T47D (cell line): ENCODE results near the gene ACTN2.

ENCODE experiments used
- DNase-seq, 2 experiments: peaks; one replicate each; pipeline versions ENCODE4 v3.0.0 to v3.0.0-alpha.2; 2011 to 2012; ENCODE audit warnings: low read depth in 1 of 2, low spot score in 1 of 2
- JUND ChIP-seq: IDR thresholded peaks from 2 replicates; pipeline ENCODE4 v1.6.1; 2012; ENCODE audit warnings: low read depth
- in situ Hi-C: cut with HindIII; loops from 2 replicates; pipeline ENCODE4 v1.10.0; 2016; ENCODE audit warnings: low sequenced_read_pairs, low pct_unique_long_range_greater_than_20kb

The ACTN2 gene

DNA sequence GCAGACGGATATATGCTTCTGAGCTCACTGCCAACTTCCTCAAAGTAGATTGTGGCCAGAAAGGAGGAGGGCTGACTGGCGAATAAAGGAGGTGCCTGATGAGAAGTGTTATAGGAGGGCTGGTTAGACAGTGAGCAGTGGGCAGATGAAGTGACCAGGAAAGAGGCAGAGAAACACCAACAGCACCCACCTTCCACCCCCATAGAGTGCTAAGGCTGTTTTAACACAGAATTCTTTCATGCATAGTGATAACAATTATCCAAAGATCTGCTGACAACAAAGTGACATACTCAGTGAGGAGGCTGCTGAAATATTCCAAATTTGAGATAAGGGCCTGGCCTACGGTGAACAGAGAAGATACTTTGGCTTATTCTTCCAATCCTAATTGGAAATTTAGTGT lies 87.6 kb downstream of the ACTN2 start:
- in situ Hi-C loops = no loop called here
- DNase-seq = no peak
- no peak for TF ChIP-seq JUND

DNA sequence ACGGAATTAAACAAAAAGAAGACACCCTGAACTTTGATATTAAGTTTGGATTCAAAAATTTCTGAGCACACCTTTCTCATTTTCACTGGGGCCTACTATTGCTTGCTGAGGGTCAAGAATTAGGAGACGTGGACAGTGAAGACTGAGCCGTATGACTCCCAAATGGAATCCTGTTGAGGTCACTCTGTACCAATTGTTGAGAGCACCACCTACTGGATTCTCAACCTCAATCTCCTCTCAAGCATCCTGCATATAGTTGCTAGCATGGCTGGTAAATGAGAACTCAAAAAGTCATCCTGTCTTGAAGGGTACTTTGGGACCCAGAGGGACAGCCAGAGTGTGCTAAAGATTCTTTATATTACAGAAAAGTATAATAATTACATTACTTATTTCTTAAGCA lies 88.6 kb downstream of the ACTN2 start:
- TF ChIP-seq JUND = no peak
- peak; percentile 18 to 53 for DNase-seq
- in situ Hi-C loops = no loop called here

DNA sequence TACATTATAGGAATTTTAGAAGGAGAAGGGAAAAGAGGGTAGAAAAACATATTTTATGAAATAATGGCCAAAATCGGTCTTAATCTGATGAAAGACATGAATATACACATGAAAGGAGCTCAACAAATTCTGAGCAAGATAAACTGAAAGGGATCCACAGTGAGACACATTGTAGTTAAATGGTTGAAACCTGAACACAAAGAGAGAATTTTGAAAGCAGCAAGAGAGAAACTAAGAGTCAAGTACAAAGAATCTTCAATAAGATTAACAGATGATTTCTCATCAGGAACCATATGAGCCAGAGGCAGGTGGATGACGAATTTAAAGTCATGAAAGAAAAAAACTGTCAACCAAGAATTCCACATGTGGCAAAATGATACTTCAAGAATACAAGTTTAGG lies 93.0 kb downstream of the ACTN2 start:
- in situ Hi-C loops = no loop called here
- TF ChIP-seq JUND = no peak
- DNase-seq = no peak

DNA sequence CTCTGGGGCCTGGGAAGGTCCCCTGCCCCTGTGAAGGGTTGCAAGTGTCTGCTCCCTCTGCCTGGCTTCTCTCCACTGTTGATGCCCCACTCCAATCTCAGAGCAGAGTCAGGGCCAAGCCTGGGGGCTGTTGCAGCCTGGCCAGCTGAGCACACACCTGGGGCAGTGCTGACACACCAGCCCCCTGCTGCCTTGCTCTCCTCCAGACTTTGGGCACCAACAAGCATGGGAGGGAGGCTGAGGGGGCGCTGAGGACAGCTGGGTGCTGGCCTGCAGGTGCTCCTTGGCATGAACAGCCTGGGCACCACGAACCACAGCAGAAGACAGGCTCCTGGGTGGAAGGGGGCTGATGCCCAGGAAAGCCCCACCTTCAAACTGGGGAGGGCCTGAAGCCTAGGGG lies 99.2 kb downstream of the ACTN2 start:
- no peak for TF ChIP-seq JUND
- DNase-seq = no peak
- in situ Hi-C loops = no loop called here

DNA sequence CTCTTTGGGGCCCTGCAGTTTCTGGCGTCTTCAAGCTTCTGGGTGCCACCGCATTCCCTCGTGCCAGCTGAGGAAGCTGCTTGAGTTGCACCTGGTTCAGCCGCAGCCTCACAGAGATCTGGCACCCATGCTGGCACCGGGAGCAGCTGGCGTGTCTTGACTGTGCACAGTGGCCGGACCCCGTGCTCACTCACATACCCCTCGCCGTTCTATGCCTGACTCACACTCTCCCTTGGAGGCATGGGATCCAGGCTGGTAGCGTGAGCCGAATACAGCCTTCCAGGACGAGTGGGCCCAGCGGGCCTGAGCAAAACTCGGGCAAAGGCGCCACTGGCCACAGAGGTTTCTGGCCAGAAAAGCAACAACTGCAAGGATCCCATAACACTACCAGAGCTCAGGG lies 100.2 kb downstream of the ACTN2 start:
- TF ChIP-seq JUND = no peak
- in situ Hi-C loops = no loop called here

DNA sequence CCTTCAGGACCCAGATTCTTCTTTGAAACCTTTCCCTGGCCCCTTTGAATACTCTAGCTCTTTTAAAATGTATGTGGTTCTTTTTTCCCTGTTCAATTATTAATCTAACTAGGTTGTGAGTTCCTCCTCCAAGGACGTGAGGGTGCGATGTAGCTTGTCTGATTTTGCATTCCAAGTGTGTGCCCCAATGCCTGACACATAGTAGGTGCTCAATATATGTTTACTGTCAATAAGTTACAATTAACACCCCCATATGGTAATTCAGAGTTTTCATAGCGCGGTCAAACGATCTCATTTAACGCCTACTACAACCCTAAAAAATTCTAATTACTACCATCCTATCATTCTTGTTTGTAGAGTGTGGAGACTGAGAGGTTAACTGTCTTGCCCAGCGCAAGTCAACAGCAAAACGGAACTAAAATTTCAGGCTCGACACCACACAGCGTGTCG lies 108.3 kb downstream of the ACTN2 start:
- in situ Hi-C loops = no loop called here
- TF ChIP-seq JUND = no peak
- DNase-seq = no peak

More for the DNA sequence above, 100.2 kb downstream of the ACTN2 start:
- DNase-seq = no peak

DNA sequence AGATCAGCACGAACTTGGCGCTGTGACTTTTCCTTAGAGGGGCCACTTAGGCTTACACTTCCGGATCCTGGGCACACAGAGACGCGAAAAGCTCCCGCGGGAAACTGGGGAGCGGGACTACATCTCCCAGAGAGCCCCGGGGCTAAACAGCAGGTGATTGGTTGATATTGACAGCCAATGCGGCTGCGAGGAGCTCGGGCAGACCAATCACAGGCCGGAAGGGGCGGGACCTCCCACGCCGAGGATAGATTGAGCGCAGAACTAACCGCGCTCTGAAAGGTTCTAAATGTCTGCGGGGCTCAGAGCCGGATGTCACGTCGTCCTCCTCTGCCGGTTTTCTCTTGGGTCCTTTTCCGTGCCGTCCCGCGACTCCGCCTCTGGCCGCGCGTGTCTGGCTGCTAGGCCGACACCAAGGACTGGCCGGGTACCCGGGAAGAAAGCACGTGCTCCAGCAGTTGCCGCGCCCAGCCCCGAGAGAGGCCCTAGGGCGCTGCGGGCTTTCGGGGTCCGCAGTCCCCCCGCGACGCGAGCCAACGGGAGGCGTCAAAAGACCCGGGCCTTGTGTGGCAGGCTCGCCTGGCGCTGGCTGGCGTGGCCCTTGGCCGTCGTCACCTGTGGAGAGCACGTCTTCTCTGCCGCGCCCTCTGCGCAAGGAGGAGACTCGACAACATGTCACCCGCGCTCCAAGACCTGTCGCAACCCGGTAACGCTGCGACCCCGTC lies 108.9 kb downstream of the ACTN2 start, which contains the start of gene MTR:
Gene MTR (plus strand): TSS at position 258 of the 722 bp plus-strand sequence. CDS start 412 bp downstream, at position 670.
- in situ Hi-C loops = no loop called here
- no peak for TF ChIP-seq JUND
- DNase-seq = peak; percentile 97 to 100

DNA sequence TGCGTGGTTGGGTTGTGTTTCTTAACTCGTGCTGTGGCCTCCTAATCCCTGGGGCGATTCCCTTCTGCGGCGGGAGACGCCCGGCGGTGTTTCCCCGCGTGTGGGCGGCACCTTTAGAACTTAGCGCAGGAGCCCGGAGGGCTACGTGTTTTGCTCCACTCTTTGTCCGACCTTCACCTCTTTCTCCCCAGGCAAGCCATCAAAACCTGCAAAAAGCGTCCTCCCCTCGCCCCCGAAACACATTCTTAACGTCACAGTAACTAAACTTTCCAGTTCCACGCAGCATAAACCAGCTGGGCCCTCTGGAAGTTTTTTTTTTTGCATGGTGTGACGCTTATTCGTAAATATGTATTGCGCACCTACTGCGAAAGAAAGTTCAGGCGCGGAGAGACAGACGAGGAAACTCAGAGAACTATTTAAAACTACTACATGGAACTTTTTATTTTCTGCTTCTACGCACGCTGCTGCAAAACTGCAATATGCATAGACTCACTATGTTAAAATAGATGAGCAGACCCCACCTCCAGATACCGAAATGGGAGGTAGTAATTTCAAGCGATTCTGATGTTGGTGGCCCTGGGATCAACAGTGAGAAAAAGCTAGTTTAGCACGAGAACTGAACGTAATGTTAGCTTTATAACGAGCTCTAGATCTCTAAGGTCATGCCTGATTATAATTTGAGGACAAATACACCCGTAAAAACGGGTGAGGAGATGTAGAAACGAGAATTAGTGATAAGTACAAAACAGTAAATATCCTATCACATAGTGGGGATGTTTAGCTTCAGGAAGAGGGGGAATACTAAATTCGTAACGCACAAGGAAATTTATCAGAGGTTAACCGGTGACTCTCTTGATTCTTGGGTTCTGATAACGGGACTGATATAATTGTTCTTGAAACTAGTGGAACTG lies 109.7 kb downstream of the ACTN2 start:
- in situ Hi-C loops = no loop called here
- peak in 1 of 2 experiments; percentile 60 for DNase-seq

DNA sequence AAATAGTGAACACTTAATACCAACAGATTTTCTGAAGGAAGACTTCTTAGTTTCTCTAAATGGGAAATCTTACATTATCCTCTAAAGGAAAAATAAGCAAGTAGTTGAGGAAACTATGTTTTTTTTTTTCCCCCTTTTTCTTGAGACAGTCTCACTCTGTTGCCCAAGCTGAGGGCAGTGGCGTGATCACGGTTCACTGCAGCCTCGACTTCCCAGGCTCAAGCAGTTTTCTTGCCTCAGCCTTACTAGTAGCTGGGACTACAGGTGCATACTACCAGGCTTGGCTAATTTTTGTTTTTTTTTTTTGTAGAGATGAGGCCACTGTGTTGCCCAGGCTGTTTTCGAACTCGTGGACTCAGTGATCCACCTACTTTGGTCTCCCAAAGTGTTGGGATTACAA lies 112.7 kb downstream of the ACTN2 start:
- in situ Hi-C loops = no loop called here
- DNase-seq = no peak
- TF ChIP-seq JUND = no peak

More for the DNA sequence above, 109.7 kb downstream of the ACTN2 start:
- no peak for TF ChIP-seq JUND

- DNase-seq = no peak
- in situ Hi-C loops = no loop called here
- no peak for TF ChIP-seq JUND
Measured at GRCh38 chr1:236800002-236800620, 113.8 kb downstream of the ACTN2 start.

- in situ Hi-C loops = no loop called here
- no peak for TF ChIP-seq JUND
- DNase-seq = no peak
Measured at GRCh38 chr1:236800623-236801022, 114.3 kb downstream of the ACTN2 start.

DNA sequence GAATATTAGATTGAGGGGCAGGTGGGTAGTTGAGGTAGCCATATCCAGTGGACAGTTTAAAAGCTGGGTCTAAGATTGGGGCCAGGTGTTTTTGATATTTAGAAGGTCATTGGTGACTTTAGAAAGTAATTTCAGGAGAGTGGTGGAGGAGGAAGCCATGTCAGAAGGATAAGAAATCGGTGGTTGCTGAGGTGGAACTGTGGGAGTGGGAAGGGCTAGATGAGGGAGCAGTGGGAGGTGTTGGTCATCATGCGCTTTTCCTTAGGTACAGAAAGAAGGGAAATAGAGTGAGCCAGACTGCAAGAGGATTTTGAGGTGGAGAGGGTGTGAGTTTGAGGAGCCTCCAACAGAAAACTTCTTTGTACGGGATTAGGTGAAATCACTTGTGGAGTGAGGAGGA lies 116.0 kb downstream of the ACTN2 start:
- no peak for TF ChIP-seq JUND
- DNase-seq = no peak
- in situ Hi-C loops = no loop called here
